ENCODE data around the gene AMIGO3. TPM values are rescaled to one million over a fixed set of nuclear protein-coding genes. Genes with fewer than 3 reads are reported as not detected.

The AMIGO3 gene
- total and polyA plus RNA-seq, 3 experiments from 2014 or later, result 0.15 to 1.5 (median 0.31) TPM

- no peak overlapping the region for H3K4me3 ChIP-seq (ENCODE audit: low read length)
- DNase-seq, result no peak
- peaks cover 3 to 86% (median 6%) of the 10 kb centered on the region in 3 donors for H3K36me3 Mint-ChIP-seq
- H3K27ac ChIP-seq (ENCODE audit: low read depth, low read length), result no peak overlapping the region
- H3K9me3 ChIP-seq (ENCODE audit: low read length), result no peaks in the 10 kb centered on the region
- H3K4me3 Mint-ChIP-seq, result no peak overlapping the region
- CTCF ChIA-PET, result no interaction called here
- peaks cover 0 to 1% of the 10 kb centered on the region in 2 donors for H3K27me3 Mint-ChIP-seq
- H3K27me3 ChIP-seq (ENCODE audit: insufficient read depth, low read length, poor library complexity, severe bottlenecking), result no peaks in the 10 kb centered on the region
- no peaks in the 10 kb centered on the region for H3K9me3 Mint-ChIP-seq
- peaks cover 8 to 26% (median 12%) of the 10 kb centered on the region in 3 donors for H3K4me1 Mint-ChIP-seq
- H3K27ac Mint-ChIP-seq, result peak overlapping the region in 1 of 8 donors; percentile 82
- peaks cover 11% of the 10 kb centered on the region for H3K4me1 ChIP-seq (ENCODE audit: insufficient read depth, low read length)
- POLR2A ChIA-PET, result interaction anchor here (0.6 kb wide), 1 partner anchor 16 kb away, joined by 3 read pairs; no protein-coding TSS in a partner anchor
- peaks cover 56% of the 10 kb centered on the region for H3K36me3 ChIP-seq (ENCODE audit: insufficient read depth, low read length)
Measured at GRCh38 chr3:49680493-49681231, 38.8 kb downstream of the AMIGO3 start.

- H3K27ac Mint-ChIP-seq, result no peak overlapping the region
- peaks cover 52% of the 10 kb centered on the region for H3K36me3 ChIP-seq (ENCODE audit: insufficient read depth, low read length)
Measured at GRCh38 chr3:49675912-49676311, 43.6 kb downstream of the AMIGO3 start.

DNA sequence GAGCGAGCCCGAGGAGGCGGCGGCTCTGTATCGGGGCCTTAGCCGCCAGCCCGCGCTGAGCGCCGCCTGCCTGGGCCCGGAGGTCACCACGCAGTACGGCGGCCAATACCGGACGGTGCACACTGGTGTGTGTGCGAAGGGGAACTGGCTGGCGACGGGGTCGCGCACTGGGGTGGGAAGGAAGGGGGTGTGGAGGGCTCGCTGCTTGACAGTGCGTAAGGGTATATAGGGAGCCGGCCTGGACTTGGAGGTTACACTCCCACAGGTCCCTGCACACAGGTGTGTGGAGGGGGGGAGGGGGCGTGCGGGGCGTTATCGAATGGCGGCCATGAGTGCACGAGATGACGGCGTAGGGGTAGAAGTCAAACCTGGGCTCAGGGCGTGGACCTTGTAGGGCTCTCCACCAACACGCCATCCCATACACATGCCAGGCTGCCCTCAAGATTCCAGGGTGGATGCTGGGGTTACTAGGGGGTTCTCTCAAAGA, 44.9 kb downstream of the AMIGO3 start:
- H3K27ac Mint-ChIP-seq, result peak overlapping the region; percentile 9 to 97 (median 76)
- peaks cover 29% of the 10 kb centered on the region for H3K4me1 ChIP-seq (ENCODE audit: insufficient read depth, low read length)
- peak overlapping the region; percentile 84 for H3K4me3 ChIP-seq (ENCODE audit: low read length)
- H3K27ac ChIP-seq (ENCODE audit: low read depth, low read length), result peak overlapping the region; percentile 80
- peak in 1 of 5 donors; percentile 63 for DNase-seq
- peak overlapping the region; percentile 93 to 99 (median 94) for H3K4me3 Mint-ChIP-seq
- H3K27me3 ChIP-seq (ENCODE audit: insufficient read depth, low read length, poor library complexity, severe bottlenecking), result no peaks in the 10 kb centered on the region
- H3K9me3 Mint-ChIP-seq, result no peaks in the 10 kb centered on the region
- ChIA-PET POLR2A (no interaction called here), CTCF (interaction anchor here (4.3 kb wide), 1 partner anchor 135 kb away, joined by 21 read pairs; no protein-coding TSS in a partner anchor)
- no peaks in the 10 kb centered on the region for H3K27me3 Mint-ChIP-seq
- H3K36me3 ChIP-seq (ENCODE audit: insufficient read depth, low read length), result peaks cover 41% of the 10 kb centered on the region
- H3K36me3 Mint-ChIP-seq, result peaks cover 3 to 50% (median 4%) of the 10 kb centered on the region in 3 donors
- H3K4me1 Mint-ChIP-seq, result peaks cover 30 to 50% (median 38%) of the 10 kb centered on the region in 3 donors
- no peaks in the 10 kb centered on the region for H3K9me3 ChIP-seq (ENCODE audit: low read length)

More at GRCh38 chr3:49675912-49676311, 43.6 kb downstream of the AMIGO3 start:
- Histone ChIP-seq H3K27me3 (ENCODE audit: insufficient read depth, low read length, poor library complexity, severe bottlenecking) (no peaks in the 10 kb centered on the region), H3K27ac (ENCODE audit: low read depth, low read length) (no peak overlapping the region), H3K9me3 (ENCODE audit: low read length) (no peaks in the 10 kb centered on the region), H3K4me3 (ENCODE audit: low read length) (no peak overlapping the region), H3K4me1 (ENCODE audit: insufficient read depth, low read length) (peaks cover 29% of the 10 kb centered on the region)
- ChIA-PET POLR2A (no interaction called here), CTCF (interaction anchor here (4.3 kb wide), 1 partner anchor 136 kb away, joined by 21 read pairs; no protein-coding TSS in a partner anchor)
- Mint-ChIP-seq H3K4me1 (peaks cover 32 to 54% (median 38%) of the 10 kb centered on the region in 3 donors), H3K27me3 (no peaks in the 10 kb centered on the region), H3K4me3 (peak overlapping the region in 5 of 7 donors; percentile 57 to 98 (median 93)), H3K36me3 (peaks cover 3 to 63% (median 4%) of the 10 kb centered on the region in 3 donors), H3K9me3 (no peaks in the 10 kb centered on the region)
- DNase-seq, result no peak

DNA sequence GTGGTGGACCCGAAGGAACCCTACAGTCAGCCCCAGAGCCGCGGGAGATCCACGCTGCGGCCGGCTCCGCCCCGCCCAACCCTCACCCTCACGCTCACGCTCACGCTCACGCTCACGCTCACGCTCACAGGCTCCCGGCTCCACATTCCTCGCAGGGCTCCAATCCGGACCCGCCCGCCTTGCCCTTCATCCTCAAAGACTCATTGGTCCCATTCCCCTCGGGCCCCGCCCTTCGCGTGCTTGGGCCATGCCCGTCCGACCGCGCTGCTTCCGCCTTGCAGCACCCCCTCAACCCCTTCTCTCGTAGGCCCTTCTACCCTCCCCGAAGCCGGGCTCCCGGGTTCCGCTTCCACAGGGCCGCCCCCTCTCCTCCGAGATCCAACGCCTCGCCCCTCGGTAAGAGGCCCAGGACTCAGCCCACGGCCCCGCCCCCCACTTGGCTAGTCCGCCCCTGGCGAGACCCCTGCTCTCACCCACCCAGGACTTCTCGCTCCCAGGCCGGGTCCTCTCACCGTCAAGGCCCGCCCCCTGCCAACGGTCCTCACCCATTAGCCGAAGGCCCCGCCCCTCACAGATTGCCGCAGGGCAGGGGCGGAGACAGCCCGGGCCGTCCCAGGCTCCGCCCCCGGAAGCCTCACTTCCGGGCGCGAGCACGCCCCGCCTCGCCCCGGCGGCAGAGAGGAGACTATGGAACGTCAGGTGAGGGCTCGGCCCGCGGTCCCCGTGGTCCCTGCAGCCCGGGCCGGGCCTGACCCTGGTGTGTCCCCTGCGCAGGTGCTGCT, 45.6 kb downstream of the AMIGO3 start, which contains the start of gene APEH:
Gene APEH, plus strand, starts transcription at position 637 of the 782 bp plus-strand sequence. Its CDS starts 51 bp downstream, at position 688.
- H3K36me3 Mint-ChIP-seq, result peaks cover 3 to 44% (median 4%) of the 10 kb centered on the region in 3 donors
- no peaks in the 10 kb centered on the region for H3K9me3 ChIP-seq (ENCODE audit: low read length)
- H3K4me3 Mint-ChIP-seq, result peak within 1 kb of the TSS; percentile 93 to 99 (median 94)
- no peaks in the 10 kb centered on the region for H3K9me3 Mint-ChIP-seq
- peaks cover 35% of the 10 kb centered on the region for H3K36me3 ChIP-seq (ENCODE audit: insufficient read depth, low read length)
- POLR2A ChIA-PET, result interaction anchor here (3.3 kb wide), 1 partner anchor 134 kb away, joined by 28 read pairs; no protein-coding TSS in a partner anchor
- no peaks in the 10 kb centered on the region for H3K27me3 Mint-ChIP-seq
- CTCF ChIA-PET, result interaction anchor here (0.7 to 4.3 kb wide), 3 partner anchors 119 to 136 kb away, joined by 3 to 185 read pairs (median 21); partner anchors contain the start of gene BSN
- DNase-seq, result peak; percentile 94 to 99 (median 96)
- peaks cover 29% of the 10 kb centered on the region for H3K4me1 ChIP-seq (ENCODE audit: insufficient read depth, low read length)
- no peaks in the 10 kb centered on the region for H3K27me3 ChIP-seq (ENCODE audit: insufficient read depth, low read length, poor library complexity, severe bottlenecking)
- H3K27ac ChIP-seq (ENCODE audit: low read depth, low read length), result peak within 1 kb of the TSS; percentile 80
- H3K4me3 ChIP-seq (ENCODE audit: low read length), result peak within 1 kb of the TSS; percentile 84
- H3K4me1 Mint-ChIP-seq, result peaks cover 30 to 50% (median 38%) of the 10 kb centered on the region in 3 donors
- peak within 1 kb of the TSS; percentile 94 to 99 (median 96) for H3K27ac Mint-ChIP-seq

- ChIA-PET CTCF (interaction anchor here (0.7 to 3.3 kb wide), 3 partner anchors 119 to 202 kb away, joined by 3 to 185 read pairs (median 3); partner anchors contain the start of gene BSN), POLR2A (interaction anchor here (0.7 to 3.3 kb wide), 2 partner anchors 133 to 774 kb away, joined by 3 to 28 read pairs; no protein-coding TSS in a partner anchor)
- H3K27me3 ChIP-seq (ENCODE audit: insufficient read depth, low read length, poor library complexity, severe bottlenecking), result no peaks in the 10 kb centered on the region
- H3K9me3 ChIP-seq (ENCODE audit: low read length), result no peaks in the 10 kb centered on the region
- peak in 1 of 5 donors; percentile 6 for DNase-seq
- Mint-ChIP-seq H3K27me3 (no peaks in the 10 kb centered on the region), H3K9me3 (no peaks in the 10 kb centered on the region), H3K27ac (peak overlapping the region; percentile 94 to 99 (median 96)), H3K36me3 (peaks cover 2 to 38% (median 3%) of the 10 kb centered on the region in 3 donors), H3K4me1 (peaks cover 30 to 50% (median 37%) of the 10 kb centered on the region in 3 donors), H3K4me3 (peak overlapping the region; percentile 93 to 99 (median 94))
- peak overlapping the region; percentile 84 for H3K4me3 ChIP-seq (ENCODE audit: low read length)
- peak overlapping the region; percentile 80 for H3K27ac ChIP-seq (ENCODE audit: low read depth, low read length)
- peaks cover 28% of the 10 kb centered on the region for H3K36me3 ChIP-seq (ENCODE audit: insufficient read depth, low read length)
- peaks cover 29% of the 10 kb centered on the region for H3K4me1 ChIP-seq (ENCODE audit: insufficient read depth, low read length)
Measured at GRCh38 chr3:49673121-49673714, 46.3 kb downstream of the AMIGO3 start.

GRCh38 chr3:49671291-49672288, 47.9 kb downstream of the AMIGO3 start:
- Histone ChIP-seq H3K9me3 (ENCODE audit: low read length) (no peaks in the 10 kb centered on the region), H3K4me3 (ENCODE audit: low read length) (no peak overlapping the region), H3K27me3 (ENCODE audit: insufficient read depth, low read length, poor library complexity, severe bottlenecking) (no peaks in the 10 kb centered on the region), H3K4me1 (ENCODE audit: insufficient read depth, low read length) (peaks cover 27% of the 10 kb centered on the region), H3K36me3 (ENCODE audit: insufficient read depth, low read length) (peaks cover 12% of the 10 kb centered on the region), H3K27ac (ENCODE audit: low read depth, low read length) (no peak overlapping the region)
- CTCF ChIA-PET, result interaction anchor here (0.7 to 3.3 kb wide), 13 partner anchors 8 to 142 kb away, joined by 3 to 185 read pairs (median 4); partner anchors contain the start of genes AMIGO3 and BSN
- POLR2A ChIA-PET, result interaction anchor here (3.3 kb wide), 1 partner anchor 132 kb away, joined by 28 read pairs; no protein-coding TSS in a partner anchor
- DNase-seq, result peak; percentile 56 to 80 (median 63)
- no peaks in the 10 kb centered on the region for H3K27me3 Mint-ChIP-seq
- H3K9me3 Mint-ChIP-seq, result no peaks in the 10 kb centered on the region
- H3K36me3 Mint-ChIP-seq, result peaks cover 0 to 22% (median 2%) of the 10 kb centered on the region in 3 donors
- peak overlapping the region; percentile 12 to 97 (median 72) for H3K27ac Mint-ChIP-seq
- H3K4me3 Mint-ChIP-seq, result peak overlapping the region; percentile 70 to 81 (median 73)
- H3K4me1 Mint-ChIP-seq, result peaks cover 29 to 41% (median 34%) of the 10 kb centered on the region in 3 donors
